NCI-H1417 (cell line): ENCODE measurements around the gene PDLIM5.
"Not testable (repeated sequence)": the region's sequence is repeated elsewhere in the genome, so short reads cannot be mapped to it uniquely, and the experiment has no call there.

Source experiments
- DNase-seq, 3 experiments: peaks; one replicate each; lab custom pipeline; 2025; lab: John Stamatoyannopoulos, UW

Gene PDLIM5

GRCh38 chr4:94451695-94452475, at the start of gene PDLIM5:
PDLIM5 (plus strand) TSS chr4:94451942; CDS start chr4:94455289, 3,347 bp downstream.
- DNase-seq = peak; percentile 94 to 95 (median 95)

- DNase-seq = not testable (repeated sequence)
Measured at GRCh38 chr4:94402439-94402838, 49.3 kb upstream of the PDLIM5 start.

GRCh38 chr4:94403751-94404150, 48.0 kb upstream of the PDLIM5 start:
- no peak for DNase-seq

- peak; percentile 28 to 83 (median 77) for DNase-seq
Measured at GRCh38 chr4:94406668-94407437, 44.9 kb upstream of the PDLIM5 start.

- no peak for DNase-seq
Measured at GRCh38 chr4:94407846-94408245, 43.9 kb upstream of the PDLIM5 start.

GRCh38 chr4:94408549-94409374, 43.0 kb upstream of the PDLIM5 start:
- DNase-seq = no peak

- DNase-seq = no peak
Measured at GRCh38 chr4:94409375-94409679, 42.4 kb upstream of the PDLIM5 start.

- DNase-seq = no peak
Measured at GRCh38 chr4:94409962-94410361, 41.8 kb upstream of the PDLIM5 start.

GRCh38 chr4:94410678-94411206, 41.0 kb upstream of the PDLIM5 start:
- peak in 1 of 3 experiments; percentile 19 for DNase-seq

- no peak for DNase-seq
Measured at GRCh38 chr4:94411296-94411695, 40.4 kb upstream of the PDLIM5 start.

- no peak for DNase-seq
Measured at GRCh38 chr4:94412019-94412657, 39.6 kb upstream of the PDLIM5 start.

GRCh38 chr4:94412658-94413038, 39.1 kb upstream of the PDLIM5 start:
- DNase-seq = peak in 1 of 3 experiments; percentile 42

- no peak for DNase-seq
Measured at GRCh38 chr4:94413085-94413840, 38.5 kb upstream of the PDLIM5 start.

GRCh38 chr4:94414907-94415306, 36.8 kb upstream of the PDLIM5 start:
- no peak for DNase-seq

- no peak for DNase-seq
Measured at GRCh38 chr4:94415448-94415847, 36.3 kb upstream of the PDLIM5 start.

GRCh38 chr4:94416335-94416734, 35.4 kb upstream of the PDLIM5 start:
- no peak for DNase-seq

GRCh38 chr4:94416981-94417380, 34.8 kb upstream of the PDLIM5 start:
- DNase-seq = no peak

- no peak for DNase-seq
Measured at GRCh38 chr4:94419549-94419948, 32.2 kb upstream of the PDLIM5 start.

- DNase-seq = no peak
Measured at GRCh38 chr4:94419956-94420355, 31.8 kb upstream of the PDLIM5 start.

GRCh38 chr4:94420356-94420755, 31.4 kb upstream of the PDLIM5 start:
- no peak for DNase-seq

- DNase-seq = no peak
Measured at GRCh38 chr4:94426783-94427182, 25.0 kb upstream of the PDLIM5 start.
